NCI-H1092 (cell line): ENCODE data around the gene IFIT3.
"Not testable (repeated sequence)": the region's sequence is repeated elsewhere in the genome, so short reads cannot be mapped to it uniquely, and the experiment has no call there.

Experiments
- DNase-seq: peaks from one replicate; lab custom pipeline; 2025; lab: John Stamatoyannopoulos, UW

The IFIT3 gene

GRCh38 chr10:89327803-89328441 lies at the start of gene IFIT3:
IFIT3 (plus strand) TSS chr10:89327997; CDS start chr10:89328074, 77 bp downstream.
- DNase-seq: no peak

GRCh38 chr10:89278034-89278535 lies 49.7 kb upstream of the IFIT3 start:
- no peak for DNase-seq

GRCh38 chr10:89278900-89279392 lies 48.9 kb upstream of the IFIT3 start:
- no peak for DNase-seq

- DNase-seq: no peak
Observed at GRCh38 chr10:89279421-89279869, 48.4 kb upstream of the IFIT3 start.

- DNase-seq: no peak
Observed at GRCh38 chr10:89280508-89280907, 47.3 kb upstream of the IFIT3 start.

GRCh38 chr10:89281606-89282395 lies 46.0 kb upstream of the IFIT3 start:
- DNase-seq: no peak

GRCh38 chr10:89283025-89283935 lies 44.5 kb upstream of the IFIT3 start:
- peak; percentile 30 for DNase-seq

- DNase-seq: peak; percentile 48
Observed at GRCh38 chr10:89283936-89284475, 43.8 kb upstream of the IFIT3 start.

GRCh38 chr10:89284711-89285110 lies 43.1 kb upstream of the IFIT3 start:
- DNase-seq: not testable (repeated sequence)

GRCh38 chr10:89285303-89285702 lies 42.5 kb upstream of the IFIT3 start:
- not testable (repeated sequence) for DNase-seq

GRCh38 chr10:89294721-89295239 lies 33.0 kb upstream of the IFIT3 start:
- DNase-seq: no peak

- no peak for DNase-seq
Observed at GRCh38 chr10:89295597-89295996, 32.2 kb upstream of the IFIT3 start.

- DNase-seq: no peak
Observed at GRCh38 chr10:89296220-89296648, 31.6 kb upstream of the IFIT3 start.

GRCh38 chr10:89297356-89297755 lies 30.4 kb upstream of the IFIT3 start:
- DNase-seq: no peak

- DNase-seq: no peak
Observed at GRCh38 chr10:89297791-89298190, 30.0 kb upstream of the IFIT3 start.

- DNase-seq: no peak
Observed at GRCh38 chr10:89299031-89299430, 28.8 kb upstream of the IFIT3 start.

- DNase-seq: no peak
Observed at GRCh38 chr10:89301232-89301631, 26.6 kb upstream of the IFIT3 start.

- DNase-seq: peak; percentile 18
Observed at GRCh38 chr10:89301721-89302445, 25.9 kb upstream of the IFIT3 start, which contains the start of gene IFIT2. IFIT2 (plus strand) TSS chr10:89302046; CDS start chr10:89302124, 78 bp downstream.

GRCh38 chr10:89302625-89303024 lies 25.2 kb upstream of the IFIT3 start:
- DNase-seq: no peak

GRCh38 chr10:89303161-89303560 lies 24.6 kb upstream of the IFIT3 start:
- DNase-seq: no peak

GRCh38 chr10:89304026-89304425 lies 23.8 kb upstream of the IFIT3 start:
- DNase-seq: no peak
